B cell (primary cell): ENCODE measurements around the gene FIG4. TPM values are rescaled to one million over a fixed set of nuclear protein-coding genes. Genes with fewer than 3 reads are reported as not detected.
"Not testable (repeated sequence)": the region's sequence is repeated elsewhere in the genome, so short reads cannot be mapped to it uniquely, and the experiment has no call there.

Experiments
- ATAC-seq: fragments of 200-7000 bp; cut with Tn5 transposase; one replicate; pipeline ENCODE4 v1.10.0; 2021; ENCODE audit warnings: low read depth, mild to moderate bottlenecking, moderate number of reproducible peaks, moderate library complexity
- CTCF ChIA-PET: fragments of 350-600 bp; sonication (Branson Sonifier 250); formaldehyde crosslinking; loops from one replicate; lab custom pipeline; 2021; ENCODE audit warnings: antibody characterized with exemption, inconsistent platforms; lab: Charles Lee
- POLR2A ChIA-PET: fragments of 350-600 bp; sonication (Branson Sonifier 250); formaldehyde crosslinking; loops from one replicate; lab custom pipeline; 2021; ENCODE audit warnings: antibody characterized with exemption; lab: Charles Lee
- DNase-seq: peaks from one replicate; pipeline ENCODE4 v3.0.0; 2013
- H2AFZ ChIP-seq: 2 replicates; pipeline ENCODE4 v1.6.1; 2012; ENCODE audit warnings: mild to moderate bottlenecking, low read depth, low read length; ENCODE audit not compliant: insufficient read depth, poor library complexity, severe bottlenecking
- H3K27ac ChIP-seq, 2 donors: 1 replicate in 1 of 2; 2 replicates in 1 of 2; pipeline ENCODE4 v1.5.1; 2012 to 2013; ENCODE audit warnings: low read length in 2 of 2, mild to moderate bottlenecking in 2 of 2, moderate library complexity in 1 of 2
- H3K27me3 ChIP-seq, 4 experiments: fragments of 200-600 bp in 1 of 4; sonication (generic) in 1 of 4; replicated peaks in 1 of 4; 1 replicate in 2 of 4; 2 replicates in 2 of 4; pipeline versions ENCODE4 v1.6.1 to v1.7.0; 2013 to 2016; ENCODE audit warnings: low read length in 3 of 4, mild to moderate bottlenecking in 2 of 4, mixed read lengths in 1 of 4, moderate library complexity in 1 of 4; ENCODE audit not compliant: insufficient read depth in 4 of 4, control insufficient read depth in 3 of 4; ENCODE audit errors: control extremely low read depth in 1 of 4
- H3K36me3 ChIP-seq, 2 experiments: replicated peaks in 1 of 2; 1 replicate in 1 of 2; 2 replicates in 1 of 2; pipeline versions ENCODE4 v1.6.1 to v1.7.1; 2013; ENCODE audit warnings: low read length in 1 of 2; ENCODE audit not compliant: insufficient read depth in 2 of 2, control insufficient read depth in 1 of 2; ENCODE audit errors: control extremely low read depth in 1 of 2, extremely low read depth in 1 of 2
- H3K4me1 ChIP-seq, 2 donors: fragments of 200-600 bp in 1 of 2; sonication (generic) in 1 of 2; 1 replicate in 1 of 2; 2 replicates in 1 of 2; pipeline versions ENCODE4 v1.5.1 to v1.6.1; 2013 to 2017; ENCODE audit warnings: low read length in 2 of 2; ENCODE audit not compliant: control insufficient read depth in 2 of 2, insufficient read depth in 2 of 2
- H3K4me2 ChIP-seq: replicated peaks from 2 replicates; pipeline ENCODE3; 2012; ENCODE audit warnings: mild to moderate bottlenecking, low read depth, low read length; ENCODE audit not compliant: poor library complexity, severe bottlenecking
- H3K4me3 ChIP-seq, 5 experiments: fragments of 200-600 bp in 1 of 5; sonication (generic) in 1 of 5; 1 replicate in 3 of 5; 2 replicates in 2 of 5; pipeline versions ENCODE4 v1.5.1 to v1.7.0; 2011 to 2016; ENCODE audit warnings: low read length in 4 of 5, mild to moderate bottlenecking in 4 of 5, low read depth in 2 of 5, control low read depth in 1 of 5, moderate library complexity in 1 of 5; ENCODE audit not compliant: insufficient read depth in 1 of 5; ENCODE audit errors: control extremely low read depth in 1 of 5, extremely low read depth in 1 of 5
- H3K79me2 ChIP-seq: fragments of 200-600 bp; sonication (generic); one replicate; pipeline ENCODE4 v1.6.0; 2016; ENCODE audit warnings: low read length; ENCODE audit not compliant: control insufficient read depth, insufficient read depth
- H3K9ac ChIP-seq: fragments of 200-600 bp; sonication (generic); 2 replicates; pipeline ENCODE4 v1.6.1; 2017; ENCODE audit warnings: mild to moderate bottlenecking, low read length, moderate library complexity
- H3K9me3 ChIP-seq, 3 donors: one replicate each; pipeline versions ENCODE4 v1.6.1 to v1.7.1; 2013; ENCODE audit warnings: low read length in 2 of 3; ENCODE audit not compliant: control insufficient read depth in 2 of 3, insufficient read depth in 1 of 3; ENCODE audit errors: control extremely low read depth in 1 of 3
- H4K20me1 ChIP-seq: 2 replicates; pipeline ENCODE4 v1.6.0; 2012; ENCODE audit warnings: mild to moderate bottlenecking, low read length; ENCODE audit not compliant: insufficient read depth, control insufficient read depth, poor library complexity, severe bottlenecking
- H3K27ac Mint-ChIP-seq: one replicate; pipeline ENCODE4 v1.8.0; 2021; ENCODE audit warnings: mixed read lengths
- H3K27me3 Mint-ChIP-seq: one replicate; pipeline ENCODE4 v1.8.0; 2021; ENCODE audit warnings: mixed read lengths
- H3K4me1 Mint-ChIP-seq: one replicate; pipeline ENCODE4 v1.8.0; 2021; ENCODE audit warnings: mixed read lengths
- H3K4me3 Mint-ChIP-seq: one replicate; pipeline ENCODE4 v1.8.0; 2021; ENCODE audit warnings: mixed read lengths
- H3K9me3 Mint-ChIP-seq: one replicate; pipeline ENCODE4 v1.8.0; 2022; ENCODE audit warnings: mixed read lengths; ENCODE audit not compliant: insufficient read depth
- EZH2 ChIP-seq: IDR thresholded peaks from 2 replicates; pipeline ENCODE4 v1.6.1; 2012; ENCODE audit warnings: borderline replicate concordance, low read depth, mild to moderate bottlenecking, moderate library complexity, low read length; ENCODE audit not compliant: insufficient read depth, poor library complexity, severe bottlenecking
- WGBS: methylation state at CpG from one replicate; pipeline ENCODE4 v1.1.5; 2013; ENCODE audit warnings: missing lambda C conversion rate; ENCODE audit not compliant: insufficient coverage; 5-methylcytosine and 5-hydroxymethylcytosine counted together
- intact Hi-C: fragments of 100-400 bp; cut with micrococcal nuclease; formaldehyde crosslinking; loops from one replicate; pipeline ENCODE4 v1.10.0; 2022
- polyA plus RNA-seq: library from polyadenylated mRNA; depleted of rRNA; stranded (reverse); fragments of >200 nt; gene quantifications from 2 replicates; pipeline ENCODE4 v1.2.3, GENCODE V29; 2012
- total RNA-seq, 2 donors: library from RNA; stranded (reverse); fragments of 120-200 nt in 1 of 2; gene quantifications; 1 replicate in 1 of 2; 2 replicates in 1 of 2; pipeline versions ENCODE4 v1.2.3 to v1.2.4, GENCODE V29; 2013 to 2022
- TF ChIP-seq, protein P1 (sequence below): fragments of 200-600 bp; IDR thresholded peaks from one replicate; pipeline ENCODE4 v1.8.0; 2022; ENCODE audit warnings: antibody characterized with exemption, mild to moderate bottlenecking

The FIG4 gene
- total and polyA plus RNA-seq, 2 donors (not counting 1 experiment from before 2014, with no cell fraction given), result 28.2 to 31.5 TPM

GRCh38 chr6:109722564-109723254 is 31.6 kb downstream of the FIG4 start:
- WGBS, result 100% methylated on average over 3 of the region's 3 CpGs
- intact Hi-C loops, result no loop called here
- no peak overlapping the region for H3K9ac ChIP-seq
- no peak overlapping the region for H3K4me3 ChIP-seq
- ATAC-seq (no peak), DNase-seq (no peak)
- Mint-ChIP-seq H3K4me1 (peaks cover 8% of the 10 kb centered on the region), H3K4me3 (no peak overlapping the region), H3K9me3 (no peaks in the 10 kb centered on the region), H3K27me3 (no peaks in the 10 kb centered on the region), H3K27ac (no peak overlapping the region)
- H3K9me3 ChIP-seq, result peaks cover 0 to 2% (median 0%) of the 10 kb centered on the region in 3 donors
- peaks cover 32% of the 10 kb centered on the region for H4K20me1 ChIP-seq
- ChIA-PET POLR2A (no interaction called here), CTCF (interaction anchor here (0.9 to 1.9 kb wide), 2 partner anchors 16 to 317 kb away, joined by 3 to 5 read pairs; no protein-coding TSS in a partner anchor)
- H2AFZ ChIP-seq, result no peak overlapping the region
- TF ChIP-seq, protein P1, sequence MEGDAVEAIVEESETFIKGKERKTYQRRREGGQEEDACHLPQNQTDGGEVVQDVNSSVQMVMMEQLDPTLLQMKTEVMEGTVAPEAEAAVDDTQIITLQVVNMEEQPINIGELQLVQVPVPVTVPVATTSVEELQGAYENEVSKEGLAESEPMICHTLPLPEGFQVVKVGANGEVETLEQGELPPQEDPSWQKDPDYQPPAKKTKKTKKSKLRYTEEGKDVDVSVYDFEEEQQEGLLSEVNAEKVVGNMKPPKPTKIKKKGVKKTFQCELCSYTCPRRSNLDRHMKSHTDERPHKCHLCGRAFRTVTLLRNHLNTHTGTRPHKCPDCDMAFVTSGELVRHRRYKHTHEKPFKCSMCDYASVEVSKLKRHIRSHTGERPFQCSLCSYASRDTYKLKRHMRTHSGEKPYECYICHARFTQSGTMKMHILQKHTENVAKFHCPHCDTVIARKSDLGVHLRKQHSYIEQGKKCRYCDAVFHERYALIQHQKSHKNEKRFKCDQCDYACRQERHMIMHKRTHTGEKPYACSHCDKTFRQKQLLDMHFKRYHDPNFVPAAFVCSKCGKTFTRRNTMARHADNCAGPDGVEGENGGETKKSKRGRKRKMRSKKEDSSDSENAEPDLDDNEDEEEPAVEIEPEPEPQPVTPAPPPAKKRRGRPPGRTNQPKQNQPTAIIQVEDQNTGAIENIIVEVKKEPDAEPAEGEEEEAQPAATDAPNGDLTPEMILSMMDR, result no peak
- TF ChIP-seq EZH2, result no peak
- no peak overlapping the region for H3K4me2 ChIP-seq
- peaks cover 17% of the 10 kb centered on the region for H3K79me2 ChIP-seq
- peaks cover 8 to 58% of the 10 kb centered on the region in 2 experiments for H3K36me3 ChIP-seq
- no peak overlapping the region for H3K27ac ChIP-seq
- H3K4me1 ChIP-seq, result peaks cover 5 to 6% of the 10 kb centered on the region in 2 donors
- H3K27me3 ChIP-seq, result no peaks in the 10 kb centered on the region

DNA sequence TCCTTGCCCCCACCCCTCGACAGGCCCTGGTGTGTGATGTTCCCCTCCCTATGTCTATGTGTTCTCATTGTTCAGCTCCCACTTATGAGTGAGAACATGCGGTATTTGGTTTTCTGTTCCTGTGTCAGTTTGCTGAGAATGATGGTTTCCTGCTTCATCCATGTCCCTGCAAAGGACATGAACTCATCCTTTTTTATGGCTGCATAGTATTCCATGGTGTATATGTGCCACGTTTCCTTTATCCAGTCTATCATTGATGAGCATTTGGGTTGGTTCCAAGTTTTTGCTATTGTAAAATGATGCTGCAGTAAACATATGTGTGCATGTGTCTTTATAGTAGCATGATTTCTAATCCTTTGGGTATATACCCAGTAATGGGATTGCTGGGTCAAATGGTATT is 34.2 kb downstream of the FIG4 start:
- intact Hi-C loops, H3K9ac ChIP-seq, H3K27me3 Mint-ChIP-seq: not testable (repeated sequence)

More for the DNA sequence above, 34.2 kb downstream of the FIG4 start:
- H3K4me2 ChIP-seq, H3K4me1 ChIP-seq, H3K27ac ChIP-seq, H3K27me3 ChIP-seq, H3K27ac Mint-ChIP-seq, ATAC-seq, DNase-seq, H3K4me3 ChIP-seq, H3K4me1 Mint-ChIP-seq, POLR2A ChIA-PET, H3K4me3 Mint-ChIP-seq, H3K9me3 Mint-ChIP-seq, CTCF ChIA-PET, H3K9me3 ChIP-seq, H2AFZ ChIP-seq: not testable (repeated sequence)
- peaks cover 1 to 47% of the 10 kb centered on the region in 2 experiments for H3K36me3 ChIP-seq
- WGBS, result no CpG with 5 or more reads among the region's 3 CpGs
- H3K79me2 ChIP-seq, result peaks cover 11% of the 10 kb centered on the region
- peaks cover 30% of the 10 kb centered on the region for H4K20me1 ChIP-seq
